Endothelial cell of umbilical vein (primary cell): ENCODE measurements around the gene MIA3. TPM values are rescaled to one million over a fixed set of nuclear protein-coding genes. Genes with fewer than 3 reads are reported as not detected.

ENCODE experiments used
- BruUV-seq: library from RNA; stranded (reverse); fragments of 400-500 nt; replicated peaks from 2 replicates; lab custom pipeline; 2021; lab: Mats Ljungman, UMichigan
- CTCF ChIA-PET: fragments of 300-600, 350-600 bp; sonication (Branson Sonifier 250); formaldehyde crosslinking; loops from one replicate; lab custom pipeline; 2021; ENCODE audit warnings: antibody characterized with exemption, inconsistent platforms; lab: Charles Lee
- POLR2A ChIA-PET: fragments of 300-600, 350-600 bp; sonication (Branson Sonifier 250); formaldehyde crosslinking; loops from one replicate; lab custom pipeline; 2021; ENCODE audit warnings: antibody characterized with exemption, inconsistent platforms; lab: Charles Lee
- DNase-seq: peaks from one replicate; pipeline ENCODE4 v3.0.0-alpha.2; 2011; ENCODE audit warnings: low read depth, low spot score
- FAIRE-seq: peaks from 2 replicates; lab custom pipeline; 2011; peaks lifted over from hg19 to GRCh38; lab: Jason Lieb, UNC
- H2AFZ ChIP-seq: 2 replicates; pipeline ENCODE4 v1.6.0; 2012; ENCODE audit warnings: low read depth, low read length, control low read depth, inconsistent platforms
- H3K27ac ChIP-seq: 2 replicates; pipeline ENCODE4 v1.5.1; 2011; ENCODE audit warnings: low read depth, mild to moderate bottlenecking, control low read depth, low read length, moderate library complexity; ENCODE audit not compliant: insufficient read depth
- H3K27me3 ChIP-seq, 2 experiments: 2 replicates each; pipeline versions ENCODE4 v1.6.0 to v1.6.1; 2011; ENCODE audit warnings: low read length in 2 of 2, mixed read lengths in 1 of 2; ENCODE audit not compliant: control insufficient read depth in 2 of 2, insufficient read depth in 2 of 2
- H3K36me3 ChIP-seq, 2 experiments: 2 replicates in 1 of 2; 3 replicates in 1 of 2; pipeline ENCODE4 v1.5.1; 2011; ENCODE audit warnings: low read length in 2 of 2, mild to moderate bottlenecking in 1 of 2, moderate library complexity in 1 of 2; ENCODE audit not compliant: control insufficient read depth in 2 of 2, insufficient read depth in 2 of 2; ENCODE audit errors: extremely low read depth in 1 of 2
- H3K4me1 ChIP-seq: 3 replicates; pipeline ENCODE4 v1.5.1; 2011; ENCODE audit warnings: mild to moderate bottlenecking, low read length; ENCODE audit not compliant: control insufficient read depth, insufficient read depth; ENCODE audit errors: extremely low read depth
- H3K4me2 ChIP-seq: 2 replicates; pipeline ENCODE4 v1.6.1; 2011; ENCODE audit warnings: low read length, control low read depth, mixed read lengths; ENCODE audit not compliant: insufficient read depth
- H3K4me3 ChIP-seq, 3 experiments: fragments of 200-600 bp in 1 of 3; sonication (generic), shearing (Covaris generic) in 1 of 3; replicated peaks in 1 of 3; 2 replicates each; pipeline ENCODE4 v1.5.1; 2011 to 2016; ENCODE audit warnings: control low read depth in 3 of 3, low read length in 3 of 3, mild to moderate bottlenecking in 2 of 3, inconsistent platforms in 1 of 3, low read depth in 1 of 3, moderate library complexity in 1 of 3; ENCODE audit not compliant: insufficient read depth in 1 of 3
- H3K79me2 ChIP-seq: 2 replicates; pipeline ENCODE4 v1.6.0; 2012; ENCODE audit warnings: low read length, inconsistent platforms; ENCODE audit not compliant: control insufficient read depth, insufficient read depth
- H3K9ac ChIP-seq: replicated peaks from 2 replicates; pipeline ENCODE3; 2011; ENCODE audit warnings: low read length, control low read depth; ENCODE audit not compliant: insufficient read depth; ENCODE audit errors: extremely low read depth
- H3K9me1 ChIP-seq: replicated peaks from 3 replicates; pipeline ENCODE4 v1.6.0; 2011; ENCODE audit warnings: mild to moderate bottlenecking, low read length; ENCODE audit not compliant: control insufficient read depth, insufficient read depth; ENCODE audit errors: extremely low read depth
- H3K9me3 ChIP-seq: replicated peaks from 2 replicates; pipeline ENCODE4 v1.5.1; 2012; ENCODE audit warnings: low read length, inconsistent platforms; ENCODE audit not compliant: control insufficient read depth, insufficient read depth
- H4K20me1 ChIP-seq: replicated peaks from 2 replicates; pipeline ENCODE3; 2011; ENCODE audit warnings: mild to moderate bottlenecking, low read length; ENCODE audit not compliant: control insufficient read depth, insufficient read depth; ENCODE audit errors: extremely low read depth
- EZH2 ChIP-seq: IDR thresholded peaks from 2 replicates; pipeline ENCODE4 v1.6.1; 2012; ENCODE audit warnings: borderline replicate concordance, low read depth, mild to moderate bottlenecking, moderate library complexity, low read length, inconsistent platforms; ENCODE audit not compliant: severe bottlenecking
- FOS ChIP-seq: IDR thresholded peaks from 2 replicates; pipeline ENCODE4 v1.6.1; 2011; ENCODE audit warnings: mild to moderate bottlenecking, low read length, moderate library complexity, borderline replicate concordance; ENCODE audit not compliant: insufficient read depth
- GATA2 ChIP-seq: IDR thresholded peaks from 2 replicates; pipeline ENCODE4 v1.7.0; 2011; ENCODE audit warnings: low read depth, mild to moderate bottlenecking, moderate library complexity, mixed read lengths, low read length; ENCODE audit not compliant: insufficient read length, insufficient read depth
- JUN ChIP-seq: IDR thresholded peaks from 2 replicates; pipeline ENCODE4 v1.6.1; 2011; ENCODE audit warnings: borderline replicate concordance, low read depth; ENCODE audit not compliant: insufficient read length, insufficient read depth
- MYC ChIP-seq: IDR thresholded peaks from one replicate; pipeline ENCODE4 v1.6.1; 2011; ENCODE audit warnings: mild to moderate bottlenecking, low read depth, low read length
- POLR2A ChIP-seq: IDR thresholded peaks from 2 replicates; pipeline ENCODE4 v1.6.1; 2012; ENCODE audit warnings: low read depth, mild to moderate bottlenecking, control low read depth, low read length
- POLR2AphosphoS5 ChIP-seq: IDR thresholded peaks from 2 replicates; pipeline ENCODE4 v1.6.1; 2012; ENCODE audit warnings: low read depth, mild to moderate bottlenecking, control low read depth, low read length, moderate library complexity; ENCODE audit not compliant: insufficient read depth
- dilution Hi-C: fragments of 300-500 bp; cut with MboI; formaldehyde crosslinking; loops from one replicate; pipeline ENCODE4 v1.15.0; 2019; ENCODE audit warnings: low sequenced_read_pairs; ENCODE audit not compliant: extremely low pct_ligation_motif_present
- intact Hi-C: fragments of 100-400 bp; cut with micrococcal nuclease; formaldehyde crosslinking; loops from one replicate; pipeline ENCODE4 v1.10.0; 2022
- polyA plus RNA-seq, 4 experiments: library from polyadenylated mRNA; depleted of rRNA in 3 of 4; stranded (reverse) in 3 of 4; unstranded in 1 of 4; fragments of >200 nt; gene quantifications; 2 replicates each; pipeline versions ENCODE4 v1.2.1 to v1.2.3, GENCODE V29; 2011 to 2012; ENCODE audit warnings: missing spikeins in 1 of 4
- total RNA-seq: library from RNA; stranded (reverse); gene quantifications from 2 replicates; pipeline ENCODE4 v1.2.3, GENCODE V29; 2021
- TF ChIP-seq, protein P1 (sequence below), 2 donors: IDR thresholded peaks; 1 replicate in 1 of 2; 2 replicates in 1 of 2; pipeline ENCODE4 v1.5.1; 2011; ENCODE audit warnings: low read length in 2 of 2, mild to moderate bottlenecking in 2 of 2, moderate library complexity in 2 of 2, control low read depth in 1 of 2, inconsistent platforms in 1 of 2, low read depth in 1 of 2; ENCODE audit not compliant: insufficient read depth in 1 of 2; ENCODE audit errors: extremely low read depth in 1 of 2
- TF ChIP-seq, protein P2 (sequence below): IDR thresholded peaks from 2 replicates; pipeline ENCODE4 v1.6.1; 2011; ENCODE audit not compliant: insufficient read depth, insufficient read length

The MIA3 gene
- total and polyA plus RNA-seq, 2 donors (not counting 3 experiments of a cell fraction or from before 2014, with no cell fraction given), result 63.7 to 108 TPM

DNA sequence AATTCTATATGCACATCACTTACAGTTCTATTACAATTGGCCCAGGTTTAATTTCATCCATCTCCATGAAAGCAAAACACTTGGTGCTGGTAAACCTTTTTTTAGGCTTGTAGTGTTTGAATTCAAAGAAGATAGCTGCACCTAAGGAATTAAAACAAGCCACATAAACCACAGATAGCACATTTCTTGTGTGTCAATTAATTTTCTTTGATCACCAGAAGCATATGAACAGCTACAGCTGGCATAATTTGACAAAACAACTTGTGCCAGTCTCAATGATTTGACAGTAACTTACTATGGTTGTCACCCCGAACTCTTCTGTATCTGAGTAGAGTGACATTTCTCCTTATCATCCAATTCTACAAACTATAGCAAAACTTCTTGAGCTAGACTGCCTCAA is 52.2 kb downstream of the MIA3 start:
- Histone ChIP-seq H3K9me1 (no peaks in the 10 kb centered on the region), H3K4me1 (no peaks in the 10 kb centered on the region), H3K79me2 (no peaks in the 10 kb centered on the region), H3K4me2 (no peak overlapping the region), H3K4me3 (no peak overlapping the region), H3K27ac (no peak overlapping the region), H3K27me3 (no peaks in the 10 kb centered on the region), H4K20me1 (no peaks in the 10 kb centered on the region), H3K36me3 (peaks cover 18 to 19% of the 10 kb centered on the region in 2 experiments), H3K9ac (no peak overlapping the region), H2AFZ (no peak overlapping the region), H3K9me3 (no peaks in the 10 kb centered on the region)
- FAIRE-seq, result no peak
- ChIA-PET POLR2A (no interaction called here), CTCF (interaction anchor here (1.5 to 2.0 kb wide), 3 partner anchors 12 to 205 kb away, joined by 3 to 7 read pairs (median 5); no protein-coding TSS in a partner anchor)
- dilution Hi-C loops, result no loop called here
- BruUV-seq, result no TSS peak
- TF ChIP-seq, protein P1, sequence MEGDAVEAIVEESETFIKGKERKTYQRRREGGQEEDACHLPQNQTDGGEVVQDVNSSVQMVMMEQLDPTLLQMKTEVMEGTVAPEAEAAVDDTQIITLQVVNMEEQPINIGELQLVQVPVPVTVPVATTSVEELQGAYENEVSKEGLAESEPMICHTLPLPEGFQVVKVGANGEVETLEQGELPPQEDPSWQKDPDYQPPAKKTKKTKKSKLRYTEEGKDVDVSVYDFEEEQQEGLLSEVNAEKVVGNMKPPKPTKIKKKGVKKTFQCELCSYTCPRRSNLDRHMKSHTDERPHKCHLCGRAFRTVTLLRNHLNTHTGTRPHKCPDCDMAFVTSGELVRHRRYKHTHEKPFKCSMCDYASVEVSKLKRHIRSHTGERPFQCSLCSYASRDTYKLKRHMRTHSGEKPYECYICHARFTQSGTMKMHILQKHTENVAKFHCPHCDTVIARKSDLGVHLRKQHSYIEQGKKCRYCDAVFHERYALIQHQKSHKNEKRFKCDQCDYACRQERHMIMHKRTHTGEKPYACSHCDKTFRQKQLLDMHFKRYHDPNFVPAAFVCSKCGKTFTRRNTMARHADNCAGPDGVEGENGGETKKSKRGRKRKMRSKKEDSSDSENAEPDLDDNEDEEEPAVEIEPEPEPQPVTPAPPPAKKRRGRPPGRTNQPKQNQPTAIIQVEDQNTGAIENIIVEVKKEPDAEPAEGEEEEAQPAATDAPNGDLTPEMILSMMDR (IDR thresholded peaks at IDR 0.05; ENCODE audit: extremely low read depth in 1 of 2, insufficient read depth in 1 of 2, low read depth in 1 of 2, low read length in 2 of 2), result no peak
- no peak for TF ChIP-seq POLR2A
- TF ChIP-seq MYC, result no peak
- no peak for TF ChIP-seq POLR2AphosphoS5
- no peak for TF ChIP-seq GATA2
- TF ChIP-seq EZH2, result no peak
- TF ChIP-seq JUN, result no peak
- TF ChIP-seq FOS, result no peak
- TF ChIP-seq, protein P2, sequence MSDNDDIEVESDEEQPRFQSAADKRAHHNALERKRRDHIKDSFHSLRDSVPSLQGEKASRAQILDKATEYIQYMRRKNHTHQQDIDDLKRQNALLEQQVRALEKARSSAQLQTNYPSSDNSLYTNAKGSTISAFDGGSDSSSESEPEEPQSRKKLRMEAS, result no peak
- intact Hi-C loops, result no loop called here
- DNase-seq, result no peak
